HEK293T (cell line): ENCODE data around the gene SLAIN2.

ENCODE experiments used
- BHLHE40 ChIP-seq: fragments of 450-650 bp; IDR thresholded peaks from 2 replicates; pipeline ENCODE4 v1.6.1; 2016; ENCODE audit warnings: mild to moderate bottlenecking, moderate library complexity, borderline replicate concordance
- ELF4 ChIP-seq: fragments of 450-650 bp; IDR thresholded peaks from 2 replicates; pipeline ENCODE4 v1.6.1; 2017; ENCODE audit warnings: antibody characterized with exemption
- FOXA1 ChIP-seq: fragments of 450-650 bp; IDR thresholded peaks from 2 replicates; pipeline ENCODE4 v1.6.1; 2016; ENCODE audit warnings: mild to moderate bottlenecking
- HDGF ChIP-seq: fragments of 450-650 bp; IDR thresholded peaks from 2 replicates; pipeline ENCODE4 v1.6.1; 2017; ENCODE audit warnings: antibody characterized with exemption, borderline replicate concordance
- SP1 ChIP-seq: fragments of 450-650 bp; IDR thresholded peaks from 2 replicates; pipeline ENCODE4 v1.6.1; 2017
- TARDBP ChIP-seq: fragments of 450-650 bp; IDR thresholded peaks from 2 replicates; pipeline ENCODE4 v1.6.1; 2016

GRCh38 chr4:48329193-48329592, 12.1 kb upstream of the SLAIN2 start:
- TF ChIP-seq SP1 (no peak), BHLHE40 (no peak), TARDBP (no peak), HDGF (no peak), FOXA1 (no peak), ELF4 (no peak)
